GM12864 (cell line): ENCODE measurements around the gene FSIP1.

Experiments used
- DNase-seq: peaks from one replicate; pipeline ENCODE4 v3.0.0-alpha.2; 2011; ENCODE audit warnings: low read depth
- H3K4me3 ChIP-seq: 2 replicates; pipeline ENCODE4 v1.5.1; 2011; ENCODE audit warnings: mild to moderate bottlenecking, low read depth, low read length, control low read depth
- CTCF ChIP-seq: IDR thresholded peaks from 2 replicates; pipeline ENCODE4 v1.5.1; 2011; ENCODE audit warnings: low read depth, mild to moderate bottlenecking, moderate library complexity, low read length, control low read depth, inconsistent platforms; ENCODE audit errors: missing control alignments

FSIP1 gene

DNA sequence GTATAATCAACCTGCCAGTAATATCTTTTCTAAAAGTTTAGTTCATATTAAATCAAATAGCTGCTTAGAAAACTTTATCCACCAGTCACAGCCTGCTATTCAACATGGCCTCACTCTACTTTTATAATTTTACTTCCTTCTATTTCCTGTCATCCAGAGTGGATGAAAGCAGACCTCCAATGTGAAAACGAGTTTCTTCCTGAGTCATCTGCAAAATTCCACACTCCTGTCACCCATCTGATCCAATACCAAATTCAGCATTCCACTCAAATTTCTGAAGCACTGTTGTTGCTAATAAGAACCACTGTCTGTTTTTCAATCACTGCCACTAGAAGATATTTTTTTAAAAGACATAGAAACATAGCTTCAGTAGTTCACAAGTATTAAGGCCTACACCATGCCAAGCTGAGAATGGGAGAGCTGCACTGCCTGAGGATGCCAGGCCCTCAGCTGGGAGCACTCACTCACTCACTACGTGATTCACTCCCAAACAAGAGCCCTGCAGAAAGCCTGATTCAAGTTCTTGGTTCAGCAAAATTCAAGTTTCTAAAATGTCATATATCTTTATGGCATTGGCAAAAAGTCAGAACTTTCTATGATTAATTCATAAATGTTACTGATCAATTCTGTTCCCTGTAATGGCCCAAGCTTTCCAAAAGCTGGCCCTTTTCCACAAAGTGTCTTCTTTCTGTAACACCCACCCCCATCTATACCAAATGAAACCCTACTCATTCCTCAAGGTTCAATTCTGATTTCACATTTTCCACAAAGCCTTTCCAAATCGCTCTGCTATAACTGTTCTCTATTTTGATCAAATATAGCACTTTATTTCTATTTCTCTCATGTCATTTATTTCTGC is 82.9 kb downstream of the FSIP1 start:
- TF ChIP-seq CTCF = no peak
- no peak for DNase-seq
- H3K4me3 ChIP-seq = no peak overlapping the region

DNA sequence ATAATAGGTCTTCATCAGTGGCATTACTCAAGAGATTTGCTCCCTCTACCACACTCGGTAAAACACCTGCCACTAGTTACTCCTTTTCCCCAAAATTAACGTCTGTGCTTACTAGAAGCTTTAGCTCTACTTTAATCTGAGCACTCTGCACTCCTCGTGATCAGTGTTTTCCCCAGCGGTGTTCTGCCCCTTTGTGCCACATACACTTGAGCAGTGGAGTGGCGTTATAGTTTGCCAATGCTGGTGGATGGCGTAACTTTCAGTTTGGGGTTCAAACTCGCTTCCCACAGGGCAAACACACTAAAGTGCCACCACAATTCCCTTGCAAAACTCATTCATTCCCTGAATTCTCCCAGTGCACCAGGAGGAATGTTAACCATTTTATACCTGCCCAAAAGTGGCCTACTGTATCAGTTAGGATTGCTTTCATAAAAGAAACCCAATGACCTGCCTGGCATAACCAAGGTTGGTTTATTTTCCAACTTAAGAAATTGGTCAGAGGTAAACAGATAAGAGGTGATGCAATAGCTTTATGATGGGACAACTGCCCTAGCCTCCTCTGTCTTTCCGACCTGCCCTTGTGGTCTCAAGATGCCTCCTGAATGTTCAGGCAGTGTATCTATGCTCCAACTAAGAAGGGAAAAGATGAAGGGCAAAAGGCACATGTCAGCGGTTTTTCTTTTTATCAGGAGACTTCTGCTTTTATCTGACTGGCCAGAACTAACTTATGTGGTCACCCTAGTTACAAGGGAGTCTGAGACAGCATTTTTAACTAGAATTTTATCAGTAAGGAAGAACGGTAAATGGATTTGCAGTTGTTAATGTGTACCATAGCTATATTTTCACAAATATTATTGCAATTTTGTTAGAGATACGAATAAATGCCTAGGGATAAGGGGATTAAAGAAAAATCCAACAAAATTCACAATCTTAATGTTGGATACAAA is 83.9 kb downstream of the FSIP1 start:
- no peak overlapping the region for H3K4me3 ChIP-seq
- no peak for DNase-seq
- no peak for TF ChIP-seq CTCF

DNA sequence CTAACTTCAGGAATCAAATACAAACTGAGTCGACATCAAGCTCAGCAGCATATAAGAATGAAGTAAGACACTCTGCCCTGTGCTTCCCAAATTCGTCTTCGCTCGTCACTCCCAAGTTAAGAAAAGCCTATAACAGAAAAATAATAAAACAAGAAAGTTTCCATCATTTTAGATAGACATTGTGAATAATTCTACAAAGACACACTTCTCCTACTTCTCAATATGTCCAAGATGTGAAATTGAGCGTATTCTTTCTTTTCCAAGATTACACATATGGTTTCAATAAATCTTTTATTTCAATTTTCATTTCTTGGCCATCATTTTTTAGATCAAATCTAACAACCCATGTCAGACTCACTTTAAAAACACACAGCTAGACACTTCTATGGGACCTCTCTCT is 85.1 kb downstream of the FSIP1 start:
- no peak for TF ChIP-seq CTCF
- no peak overlapping the region for H3K4me3 ChIP-seq
- DNase-seq = no peak

- no peak for TF ChIP-seq CTCF
- no peak for DNase-seq
- no peak overlapping the region for H3K4me3 ChIP-seq
Observed at GRCh38 chr15:39695793-39696192, 86.8 kb downstream of the FSIP1 start.

GRCh38 chr15:39692356-39693327 is 90.0 kb downstream of the FSIP1 start:
- DNase-seq = no peak
- H3K4me3 ChIP-seq = no peak overlapping the region
- TF ChIP-seq CTCF = no peak

DNA sequence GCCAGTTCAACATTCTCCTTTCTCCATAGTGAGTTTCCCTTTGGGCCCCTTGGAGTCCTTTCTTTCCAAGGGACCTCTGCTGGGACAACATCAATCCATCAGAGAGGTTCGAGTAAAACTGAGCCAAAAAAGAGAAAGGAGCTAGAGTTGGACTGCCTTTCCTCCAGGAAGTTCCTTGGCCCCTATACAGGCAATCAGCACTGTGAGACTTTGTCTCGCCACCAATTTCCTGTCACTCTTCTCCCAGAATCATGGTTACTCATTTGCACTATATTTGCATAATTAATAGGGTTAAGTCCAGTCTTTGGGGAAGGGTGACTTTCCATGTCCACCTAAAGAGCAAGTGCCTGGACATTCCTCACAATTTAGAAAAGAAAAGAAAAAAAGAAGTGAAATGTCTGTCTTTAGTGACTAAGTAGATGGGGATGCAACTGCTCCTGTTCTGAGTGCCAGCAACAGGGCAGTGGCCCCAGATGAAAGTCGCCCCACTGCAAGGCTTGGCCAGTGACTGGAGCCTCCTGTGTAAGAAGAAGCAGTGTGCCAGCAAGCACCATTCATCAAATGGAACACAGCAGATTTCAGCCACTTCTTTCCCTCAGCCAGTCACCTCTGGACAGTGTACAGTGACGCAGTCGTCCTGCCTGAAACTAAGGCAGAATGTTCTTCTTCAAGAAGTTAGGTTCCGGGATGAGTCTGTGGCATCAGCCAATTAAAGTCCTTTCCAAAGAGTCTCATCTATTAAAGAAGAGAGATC is 91.6 kb downstream of the FSIP1 start:
- no peak overlapping the region for H3K4me3 ChIP-seq
- TF ChIP-seq CTCF = no peak
- DNase-seq = no peak
